GM12865 (cell line): Measurements from ENCODE around the gene TATDN3.
A peak's percentile ranks its signal among the peaks of the same experiment; 100 is the strongest.

Source experiments
- DNase-seq: peaks from one replicate; pipeline ENCODE4 v3.0.0; 2010; ENCODE audit warnings: low read depth
- H3K4me3 ChIP-seq: 2 replicates; pipeline ENCODE4 v1.5.1; 2011; ENCODE audit warnings: mild to moderate bottlenecking, low read depth, low read length, control low read depth
- TF ChIP-seq, protein P1 (sequence below): IDR thresholded peaks from 2 replicates; pipeline ENCODE4 v1.5.1; 2011; ENCODE audit warnings: low read length, control low read depth, low read depth, inconsistent platforms; ENCODE audit not compliant: insufficient read depth; ENCODE audit errors: missing control alignments

Gene TATDN3

GRCh38 chr1:212752934-212753497, 38.7 kb upstream of the TATDN3 start:
- peak overlapping the region; percentile 36 for H3K4me3 ChIP-seq
- TF ChIP-seq, protein P1, sequence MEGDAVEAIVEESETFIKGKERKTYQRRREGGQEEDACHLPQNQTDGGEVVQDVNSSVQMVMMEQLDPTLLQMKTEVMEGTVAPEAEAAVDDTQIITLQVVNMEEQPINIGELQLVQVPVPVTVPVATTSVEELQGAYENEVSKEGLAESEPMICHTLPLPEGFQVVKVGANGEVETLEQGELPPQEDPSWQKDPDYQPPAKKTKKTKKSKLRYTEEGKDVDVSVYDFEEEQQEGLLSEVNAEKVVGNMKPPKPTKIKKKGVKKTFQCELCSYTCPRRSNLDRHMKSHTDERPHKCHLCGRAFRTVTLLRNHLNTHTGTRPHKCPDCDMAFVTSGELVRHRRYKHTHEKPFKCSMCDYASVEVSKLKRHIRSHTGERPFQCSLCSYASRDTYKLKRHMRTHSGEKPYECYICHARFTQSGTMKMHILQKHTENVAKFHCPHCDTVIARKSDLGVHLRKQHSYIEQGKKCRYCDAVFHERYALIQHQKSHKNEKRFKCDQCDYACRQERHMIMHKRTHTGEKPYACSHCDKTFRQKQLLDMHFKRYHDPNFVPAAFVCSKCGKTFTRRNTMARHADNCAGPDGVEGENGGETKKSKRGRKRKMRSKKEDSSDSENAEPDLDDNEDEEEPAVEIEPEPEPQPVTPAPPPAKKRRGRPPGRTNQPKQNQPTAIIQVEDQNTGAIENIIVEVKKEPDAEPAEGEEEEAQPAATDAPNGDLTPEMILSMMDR, result no peak
- DNase-seq, result peak; percentile 46

GRCh38 chr1:212753749-212754148, 37.9 kb upstream of the TATDN3 start:
- TF ChIP-seq, protein P1, result no peak
- DNase-seq, result no peak
- H3K4me3 ChIP-seq, result 0 out of 2 replicates have a peak overlapping the region, but pooled peaks have one; percentile 9

DNA sequence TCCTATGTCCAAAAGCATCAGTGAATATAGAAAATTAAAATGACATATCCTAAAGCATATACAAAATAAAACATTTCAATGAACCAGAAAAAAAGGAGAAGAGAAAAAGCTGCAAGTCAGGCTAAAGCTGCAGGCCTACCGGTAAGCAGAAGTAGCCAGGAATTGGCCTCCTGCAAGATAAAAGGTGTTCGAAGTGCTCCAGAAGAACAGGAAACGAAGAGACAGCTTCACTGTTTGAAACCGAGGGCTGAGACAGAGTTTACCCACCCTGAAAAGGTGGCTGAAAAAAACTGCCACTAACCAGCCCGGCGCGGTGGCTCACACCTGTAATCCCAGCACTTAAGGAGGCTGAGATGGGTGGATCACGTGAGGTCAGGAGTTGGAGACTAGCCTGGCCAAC, 37.5 kb upstream of the TATDN3 start:
- peak; percentile 72 for DNase-seq
- H3K4me3 ChIP-seq, result no peak overlapping the region
- TF ChIP-seq, protein P1, result no peak

DNA sequence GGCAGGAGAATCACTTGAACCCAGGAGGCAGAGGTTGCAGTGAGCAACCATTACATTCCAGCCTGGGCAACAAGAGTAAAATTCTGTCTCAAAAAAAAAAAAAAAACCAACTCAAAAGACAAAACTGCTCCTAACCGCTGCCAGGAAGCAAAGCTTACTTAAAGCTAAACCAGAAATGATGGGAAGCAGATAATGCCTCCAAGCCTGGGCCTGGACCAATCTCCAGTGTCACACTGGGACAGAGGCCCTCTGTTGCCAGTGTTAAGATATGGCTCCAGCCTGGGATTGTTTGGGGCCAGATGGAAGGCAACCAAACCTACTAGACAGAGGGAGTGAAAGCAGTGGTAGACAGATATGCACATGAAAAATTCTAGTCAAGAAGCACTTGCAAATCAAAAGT, 37.0 kb upstream of the TATDN3 start:
- TF ChIP-seq, protein P1, result no peak
- H3K4me3 ChIP-seq, result no peak overlapping the region
- DNase-seq, result no peak

DNA sequence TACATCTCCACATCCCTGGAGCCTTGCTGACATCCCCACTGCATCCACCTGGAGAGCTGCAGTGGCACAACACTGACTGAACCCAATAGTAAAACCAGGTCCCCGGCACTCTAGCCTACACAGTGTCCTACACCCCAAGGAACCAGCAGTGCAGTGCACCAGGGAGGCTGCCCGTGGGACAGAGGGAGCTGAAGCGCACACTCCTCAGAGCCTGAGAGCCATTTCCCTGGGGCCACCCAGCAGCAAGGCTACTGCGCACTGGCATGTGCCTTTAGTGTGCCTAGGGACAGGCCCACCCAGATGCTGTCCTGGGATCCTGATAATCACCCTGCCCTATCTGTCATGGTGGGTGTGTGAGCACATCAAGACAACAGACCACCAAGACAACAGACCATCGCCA, 32.0 kb upstream of the TATDN3 start:
- no peak for DNase-seq
- TF ChIP-seq, protein P1, result no peak
- H3K4me3 ChIP-seq, result no peak overlapping the region

GRCh38 chr1:212760126-212760823, 31.4 kb upstream of the TATDN3 start:
- no peak overlapping the region for H3K4me3 ChIP-seq
- peak; percentile 70 for DNase-seq
- TF ChIP-seq, protein P1, result peak; percentile 72
